ENCODE data around the gene CEP68. TPM values are rescaled to one million over a fixed set of nuclear protein-coding genes. Genes with fewer than 3 reads are reported as not detected.

CEP68 gene
- polyA plus RNA-seq, 1 experiment: 11.7 TPM

- POLR2A ChIA-PET: interaction anchor here (0.5 kb wide), 1 partner anchor 514 kb away, joined by 6 read pairs; no protein-coding TSS in a partner anchor
- CTCF ChIA-PET: interaction anchor here (0.6 to 2.6 kb wide), 3 partner anchors 80 to 125 kb away, joined by 3 to 15 read pairs (median 4); no protein-coding TSS in a partner anchor
- Histone ChIP-seq H3K36me3 (ENCODE audit: control insufficient read depth, insufficient read depth, low read length) (no peaks in the 10 kb centered on the region), H3K27me3 (ENCODE audit: control insufficient read depth, insufficient read depth, low read length) (no peaks in the 10 kb centered on the region), H3K4me3 (ENCODE audit: low read depth, low read length) (no peak overlapping the region)
- DNase-seq (ENCODE audit: low read depth): no peak
- TF ChIP-seq CTCF (IDR thresholded peaks at IDR 0.05; ENCODE audit: insufficient read depth, low read depth, low read length): no peak
Measured at GRCh38 chr2:65062843-65063825, 6.9 kb downstream of the CEP68 start.

GRCh38 chr2:65064728-65065552 lies 8.7 kb downstream of the CEP68 start:
- CTCF ChIA-PET: interaction anchor here (0.6 to 2.6 kb wide), 16 partner anchors 8 to 336 kb away, joined by 3 to 15 read pairs (median 4); partner anchors contain the start of gene CEP68
- DNase-seq (ENCODE audit: low read depth): peak; percentile 50

DNA sequence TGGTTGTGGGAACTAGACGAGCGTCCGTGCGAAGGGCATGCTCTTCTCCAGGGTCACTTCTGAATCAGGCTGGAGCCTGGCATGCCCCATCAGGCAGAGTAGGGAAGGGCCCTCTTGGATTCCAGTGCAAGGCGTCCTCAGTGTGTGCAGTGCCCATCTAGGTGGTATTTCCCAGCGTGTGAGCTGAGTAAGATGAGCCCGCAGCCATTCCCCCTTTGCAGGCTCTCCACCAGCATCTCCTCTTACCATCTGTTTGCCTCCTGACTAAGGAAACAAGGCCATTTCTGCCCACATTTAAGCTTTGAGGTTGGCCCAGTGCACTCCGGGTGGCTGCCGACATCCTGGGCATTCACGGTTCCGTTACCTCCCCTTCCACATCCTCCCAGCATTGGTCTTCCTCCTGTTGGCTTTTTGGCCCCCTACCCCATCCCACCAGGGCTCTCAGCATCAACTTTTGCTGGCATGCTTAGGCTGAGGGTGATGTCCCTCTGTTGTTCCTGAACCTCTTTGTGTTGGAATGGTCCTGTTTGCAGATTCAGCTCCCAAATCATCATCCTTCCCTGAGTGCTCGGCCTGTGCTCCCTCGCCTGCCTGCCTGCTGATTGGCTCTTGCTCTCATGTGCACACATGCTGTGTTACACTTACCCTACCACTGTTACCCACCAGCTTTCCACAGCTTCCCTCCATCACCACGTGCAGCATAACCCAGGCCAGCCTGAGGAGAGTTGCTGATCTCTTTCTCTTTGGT lies 11.8 kb downstream of the CEP68 start:
- TF ChIP-seq CTCF (IDR thresholded peaks at IDR 0.05; ENCODE audit: insufficient read depth, low read depth, low read length): no peak
- no peaks in the 10 kb centered on the region for H3K27me3 ChIP-seq (ENCODE audit: control insufficient read depth, insufficient read depth, low read length)
- CTCF ChIA-PET: interaction anchor here (1.0 kb wide), 1 partner anchor 10 kb away, joined by 3 read pairs; no protein-coding TSS in a partner anchor
- DNase-seq (ENCODE audit: low read depth): no peak
- POLR2A ChIA-PET: no interaction called here
- H3K4me3 ChIP-seq (ENCODE audit: low read depth, low read length): no peak overlapping the region
- peaks cover 11% of the 10 kb centered on the region for H3K36me3 ChIP-seq (ENCODE audit: control insufficient read depth, insufficient read depth, low read length)

More at GRCh38 chr2:65064728-65065552, 8.7 kb downstream of the CEP68 start:
- peaks cover 4% of the 10 kb centered on the region; the same call in 1 of the 2 replicates for H3K36me3 ChIP-seq (ENCODE audit: control insufficient read depth, insufficient read depth, low read length)
- H3K4me3 ChIP-seq (ENCODE audit: low read depth, low read length): no peak overlapping the region; the same call in 1 of the 2 replicates
- POLR2A ChIA-PET: interaction anchor here (0.7 kb wide), 2 partner anchors 9 to 102 kb away, joined by 3 read pairs; no protein-coding TSS in a partner anchor
- TF ChIP-seq CTCF (IDR thresholded peaks at IDR 0.05; ENCODE audit: insufficient read depth, low read depth, low read length): peak; percentile 62
- H3K27me3 ChIP-seq (ENCODE audit: control insufficient read depth, insufficient read depth, low read length): no peaks in the 10 kb centered on the region

GRCh38 chr2:65069439-65069824 lies 13.2 kb downstream of the CEP68 start:
- POLR2A ChIA-PET: no interaction called here
- TF ChIP-seq CTCF (IDR thresholded peaks at IDR 0.05; ENCODE audit: insufficient read depth, low read depth, low read length): no peak
- H3K36me3 ChIP-seq (ENCODE audit: control insufficient read depth, insufficient read depth, low read length): peaks cover 11% of the 10 kb centered on the region

More at GRCh38 chr2:65069439-65069824, 13.2 kb downstream of the CEP68 start:
- no peak overlapping the region for H3K4me3 ChIP-seq (ENCODE audit: low read depth, low read length)
- CTCF ChIA-PET: interaction anchor here (0.7 to 1.6 kb wide), 5 partner anchors 9 to 147 kb away, joined by 3 to 4 read pairs (median 3); no protein-coding TSS in a partner anchor
- DNase-seq (ENCODE audit: low read depth): no peak
- no peaks in the 10 kb centered on the region for H3K27me3 ChIP-seq (ENCODE audit: control insufficient read depth, insufficient read depth, low read length)
